Ascending aorta (tissue), 2 donors: ENCODE results near the gene LAMA4. TPM values are rescaled to one million over a fixed set of nuclear protein-coding genes. Genes with fewer than 3 reads are reported as not detected.

ENCODE experiments used
- DNase-seq, 2 donors: peaks; one replicate each; pipeline ENCODE4 v3.0.0-alpha.2; 2019; ENCODE audit warnings: low spot score in 2 of 2
- H3K27ac ChIP-seq, 2 donors: fragments of 200-600 bp; sonication (generic); one replicate each; pipeline ENCODE4 v1.5.1; 2016 to 2017; ENCODE audit warnings: mild to moderate bottlenecking in 1 of 2
- H3K27me3 ChIP-seq: fragments of 200-600 bp; sonication (generic); one replicate; pipeline ENCODE4 v1.5.1; 2017
- H3K36me3 ChIP-seq, 2 donors: fragments of 200-600 bp; sonication (generic); one replicate each; pipeline ENCODE4 v1.5.1; 2016
- H3K4me1 ChIP-seq, 2 donors: fragments of 200-600 bp; sonication (generic); one replicate each; pipeline ENCODE4 v1.5.1; 2016 to 2017; ENCODE audit warnings: mild to moderate bottlenecking in 1 of 2
- H3K4me3 ChIP-seq, 2 donors: fragments of 200-600 bp; sonication (generic); one replicate each; pipeline ENCODE4 v1.5.1; 2016 to 2017; ENCODE audit warnings: mild to moderate bottlenecking in 1 of 2
- H3K9me3 ChIP-seq, 2 donors: fragments of 200-600 bp; sonication (generic); one replicate each; pipeline ENCODE4 v1.5.1; 2016
- intact Hi-C: fragments of 100-400 bp; cut with DNase I; formaldehyde crosslinking; loops from one replicate; pipeline ENCODE4 v1.15.1; 2023
- total RNA-seq: library from RNA; depleted of rRNA; stranded (reverse); fragments of >200 nt; gene quantifications from one replicate; pipeline ENCODE4 v1.1.0, GENCODE V29; 2016
- TF ChIP-seq, protein P1 (sequence below), 3 experiments: fragments of 200-600 bp in 2 of 3; fragments of 450-650 bp in 1 of 3; sonication (generic) in 2 of 3; IDR thresholded peaks; one replicate each; pipeline ENCODE4 v1.5.1; 2016 to 2019; ENCODE audit warnings: antibody characterized with exemption in 3 of 3, mild to moderate bottlenecking in 1 of 3, moderate library complexity in 1 of 3

The LAMA4 gene
- total RNA-seq, 1 donor from 2014 or later = 49.0 TPM

DNA sequence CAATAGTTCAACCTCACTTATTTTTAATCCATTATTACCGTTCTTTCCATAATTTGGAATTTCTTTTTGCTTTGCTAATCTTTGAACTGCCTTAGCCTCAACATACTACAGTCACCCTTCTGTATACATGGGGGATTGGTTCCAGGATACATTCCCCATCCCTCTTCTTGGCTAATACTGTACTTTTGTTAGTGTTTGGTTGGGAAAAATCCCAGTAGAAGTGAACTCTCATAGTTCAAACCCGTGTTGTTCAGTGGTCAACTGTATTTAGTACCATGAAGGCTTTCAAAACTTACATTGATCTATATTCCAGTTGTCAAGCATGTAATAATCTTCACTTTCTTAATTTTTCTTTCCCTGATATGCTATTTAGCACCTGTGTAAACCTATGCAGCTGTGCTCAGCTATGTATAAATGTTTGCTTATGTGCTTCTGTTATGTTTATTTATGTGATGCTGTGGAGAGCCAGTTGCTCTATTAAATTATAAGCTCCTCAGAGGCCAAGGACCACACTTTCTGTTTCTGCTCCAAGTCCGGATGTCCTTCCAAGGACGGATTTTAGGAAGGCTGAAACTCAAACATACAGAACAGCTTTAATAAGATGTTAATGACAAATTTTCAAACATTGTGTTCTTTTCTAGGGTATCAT is 33.3 kb upstream of the LAMA4 start:
- H3K4me3 ChIP-seq = no peak overlapping the region
- TF ChIP-seq, protein P1, sequence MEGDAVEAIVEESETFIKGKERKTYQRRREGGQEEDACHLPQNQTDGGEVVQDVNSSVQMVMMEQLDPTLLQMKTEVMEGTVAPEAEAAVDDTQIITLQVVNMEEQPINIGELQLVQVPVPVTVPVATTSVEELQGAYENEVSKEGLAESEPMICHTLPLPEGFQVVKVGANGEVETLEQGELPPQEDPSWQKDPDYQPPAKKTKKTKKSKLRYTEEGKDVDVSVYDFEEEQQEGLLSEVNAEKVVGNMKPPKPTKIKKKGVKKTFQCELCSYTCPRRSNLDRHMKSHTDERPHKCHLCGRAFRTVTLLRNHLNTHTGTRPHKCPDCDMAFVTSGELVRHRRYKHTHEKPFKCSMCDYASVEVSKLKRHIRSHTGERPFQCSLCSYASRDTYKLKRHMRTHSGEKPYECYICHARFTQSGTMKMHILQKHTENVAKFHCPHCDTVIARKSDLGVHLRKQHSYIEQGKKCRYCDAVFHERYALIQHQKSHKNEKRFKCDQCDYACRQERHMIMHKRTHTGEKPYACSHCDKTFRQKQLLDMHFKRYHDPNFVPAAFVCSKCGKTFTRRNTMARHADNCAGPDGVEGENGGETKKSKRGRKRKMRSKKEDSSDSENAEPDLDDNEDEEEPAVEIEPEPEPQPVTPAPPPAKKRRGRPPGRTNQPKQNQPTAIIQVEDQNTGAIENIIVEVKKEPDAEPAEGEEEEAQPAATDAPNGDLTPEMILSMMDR (IDR thresholded peaks at IDR 0.05) = no peak
- DNase-seq = no peak
- H3K9me3 ChIP-seq = no peaks in the 10 kb centered on the region
- H3K36me3 ChIP-seq = no peaks in the 10 kb centered on the region
- intact Hi-C loops = no loop called here
- H3K27me3 ChIP-seq = no peaks in the 10 kb centered on the region
- H3K27ac ChIP-seq = no peak overlapping the region
- peaks cover 2 to 7% of the 10 kb centered on the region in 2 donors for H3K4me1 ChIP-seq

DNA sequence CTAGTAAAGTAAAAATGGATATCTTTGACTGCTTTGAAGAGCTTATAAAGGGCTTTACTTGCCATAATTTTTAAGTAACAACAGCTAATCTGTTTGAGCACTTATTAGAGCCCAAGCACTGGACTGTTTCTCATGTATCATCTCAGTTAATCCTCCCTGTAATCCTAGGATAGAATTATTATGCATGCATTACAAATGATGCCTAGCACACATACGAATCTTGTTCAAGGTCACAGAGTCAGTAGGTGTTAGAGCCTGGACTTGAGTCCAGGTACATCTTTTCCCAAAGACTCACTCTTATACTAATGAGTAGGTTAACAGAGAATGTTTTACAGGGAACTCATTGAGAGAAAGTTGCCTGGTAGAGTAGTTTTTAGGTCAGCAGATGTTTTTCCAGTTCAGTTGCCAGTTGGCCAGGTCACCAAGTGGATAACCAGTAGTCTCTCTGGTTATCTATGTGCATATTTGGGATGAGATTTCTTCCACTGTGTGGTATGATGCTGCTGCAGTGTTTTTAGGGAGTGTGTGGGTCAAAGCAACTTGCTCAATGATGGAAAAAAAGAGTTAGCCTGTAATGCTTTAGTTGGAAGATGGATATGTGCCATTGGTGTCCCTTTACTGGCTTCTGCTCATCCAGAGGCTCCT is 32.3 kb upstream of the LAMA4 start:
- TF ChIP-seq, protein P1 (IDR thresholded peaks at IDR 0.05) = no peak
- Histone ChIP-seq H3K4me3 (no peak overlapping the region), H3K9me3 (no peaks in the 10 kb centered on the region), H3K36me3 (no peaks in the 10 kb centered on the region), H3K27me3 (no peaks in the 10 kb centered on the region), H3K4me1 (peaks cover 2 to 7% of the 10 kb centered on the region in 2 donors), H3K27ac (no peak overlapping the region)
- intact Hi-C loops = no loop called here
- no peak for DNase-seq

DNA sequence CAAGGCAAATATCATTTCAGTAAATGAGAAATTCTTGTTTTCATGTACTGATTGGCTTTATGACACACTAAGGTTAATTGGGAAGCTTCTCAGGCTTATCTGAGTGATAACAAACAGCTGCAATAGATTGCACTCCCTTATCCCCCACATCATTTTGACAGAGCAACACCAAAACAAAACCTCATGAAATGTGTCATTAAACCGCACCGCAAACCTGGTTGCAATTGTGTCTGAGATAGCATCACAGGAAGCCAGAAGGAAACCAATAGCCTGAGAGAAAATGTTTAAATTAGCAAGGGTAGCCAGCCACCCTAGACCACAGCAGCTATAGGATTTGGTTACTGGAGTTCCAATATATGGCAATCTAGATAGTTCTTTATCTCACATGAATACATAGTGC is 31.6 kb upstream of the LAMA4 start:
- Histone ChIP-seq H3K4me3 (no peak overlapping the region), H3K9me3 (no peaks in the 10 kb centered on the region), H3K27me3 (no peaks in the 10 kb centered on the region), H3K36me3 (no peaks in the 10 kb centered on the region), H3K27ac (no peak overlapping the region), H3K4me1 (peaks cover 2 to 7% of the 10 kb centered on the region in 2 donors)
- no peak for DNase-seq
- intact Hi-C loops = no loop called here
- TF ChIP-seq, protein P1 (IDR thresholded peaks at IDR 0.05) = no peak

DNA sequence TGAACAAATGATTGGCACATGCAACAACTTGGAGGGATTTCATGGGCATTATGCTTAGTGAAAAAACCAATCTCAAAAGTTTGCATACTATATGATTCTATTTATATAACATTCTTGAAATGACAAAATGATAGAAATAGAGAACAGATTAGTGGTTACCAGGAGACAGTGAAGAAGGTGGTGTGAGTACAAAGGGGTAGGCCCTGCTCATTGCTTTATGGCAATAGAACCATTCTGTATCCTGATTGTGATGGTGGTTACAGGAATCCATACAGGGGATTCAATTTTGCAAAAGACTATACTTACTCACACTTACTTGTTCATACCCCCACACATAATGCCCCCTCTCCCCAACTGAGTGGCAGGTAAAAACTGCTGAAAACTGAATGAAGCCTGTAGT is 30.2 kb upstream of the LAMA4 start:
- Histone ChIP-seq H3K4me1 (peaks cover 2 to 7% of the 10 kb centered on the region in 2 donors), H3K9me3 (no peaks in the 10 kb centered on the region), H3K27me3 (no peaks in the 10 kb centered on the region), H3K36me3 (no peaks in the 10 kb centered on the region), H3K27ac (no peak overlapping the region), H3K4me3 (no peak overlapping the region)
- no peak for DNase-seq
- TF ChIP-seq, protein P1 (IDR thresholded peaks at IDR 0.05) = no peak
- intact Hi-C loops = no loop called here

DNA sequence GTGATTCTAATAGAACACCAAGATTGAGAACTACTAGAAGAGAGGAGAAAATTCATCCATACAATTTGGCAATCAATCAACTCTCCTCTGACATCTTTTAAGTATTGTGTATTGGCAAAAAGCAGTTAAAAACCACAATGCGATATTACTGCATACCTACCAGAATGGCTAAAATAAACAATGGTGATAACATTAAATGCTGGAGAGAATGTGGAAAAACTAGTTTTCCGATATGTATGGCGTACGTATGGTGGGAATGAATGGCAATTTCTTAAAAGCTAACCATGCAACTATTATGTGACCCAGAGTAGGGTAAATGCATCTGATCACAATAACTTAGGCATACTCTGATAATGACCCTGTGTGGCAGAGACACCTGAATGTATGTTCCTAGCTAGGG is 29.3 kb upstream of the LAMA4 start:
- no peaks in the 10 kb centered on the region for H3K9me3 ChIP-seq
- no peaks in the 10 kb centered on the region for H3K36me3 ChIP-seq
- no peak for DNase-seq
- no peaks in the 10 kb centered on the region for H3K27me3 ChIP-seq
- H3K27ac ChIP-seq = no peak overlapping the region
- intact Hi-C loops = no loop called here
- no peak overlapping the region for H3K4me3 ChIP-seq
- TF ChIP-seq, protein P1 (IDR thresholded peaks at IDR 0.05) = no peak
- no peaks in the 10 kb centered on the region for H3K4me1 ChIP-seq
